HG03280 (cell line): ENCODE data around the gene TAAR8.
"Not testable (repeated sequence)": the region's sequence is repeated elsewhere in the genome, so short reads cannot be mapped to it uniquely, and the experiment has no call there.

Source experiments
- ATAC-seq: cut with Tn5 transposase; IDR thresholded peaks from one replicate; pipeline ENCODE4 v1.9.1; 2021; ENCODE audit warnings: mild to moderate bottlenecking, moderate library complexity; ENCODE audit not compliant: unreplicated experiment

TAAR8 gene

DNA sequence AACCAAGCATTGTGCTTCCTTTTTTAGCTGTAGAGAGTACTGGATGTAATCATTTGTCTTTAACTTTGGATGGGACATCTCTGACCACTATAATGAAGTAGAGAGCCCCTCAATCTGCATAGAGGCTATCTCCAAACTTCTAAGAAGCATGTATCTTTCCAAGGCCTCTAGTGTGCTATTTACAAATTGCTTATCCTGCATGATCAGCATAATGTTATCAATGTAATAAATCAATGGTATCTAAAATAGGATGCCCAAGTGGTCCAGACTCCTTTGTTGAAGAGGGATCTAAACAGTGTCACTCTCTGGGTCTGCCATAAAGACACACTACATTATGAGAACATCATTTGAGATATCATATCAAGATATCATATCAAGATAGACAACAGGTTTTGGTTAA is 7.6 kb upstream of the TAAR8 start:
- ATAC-seq: no peak

DNA sequence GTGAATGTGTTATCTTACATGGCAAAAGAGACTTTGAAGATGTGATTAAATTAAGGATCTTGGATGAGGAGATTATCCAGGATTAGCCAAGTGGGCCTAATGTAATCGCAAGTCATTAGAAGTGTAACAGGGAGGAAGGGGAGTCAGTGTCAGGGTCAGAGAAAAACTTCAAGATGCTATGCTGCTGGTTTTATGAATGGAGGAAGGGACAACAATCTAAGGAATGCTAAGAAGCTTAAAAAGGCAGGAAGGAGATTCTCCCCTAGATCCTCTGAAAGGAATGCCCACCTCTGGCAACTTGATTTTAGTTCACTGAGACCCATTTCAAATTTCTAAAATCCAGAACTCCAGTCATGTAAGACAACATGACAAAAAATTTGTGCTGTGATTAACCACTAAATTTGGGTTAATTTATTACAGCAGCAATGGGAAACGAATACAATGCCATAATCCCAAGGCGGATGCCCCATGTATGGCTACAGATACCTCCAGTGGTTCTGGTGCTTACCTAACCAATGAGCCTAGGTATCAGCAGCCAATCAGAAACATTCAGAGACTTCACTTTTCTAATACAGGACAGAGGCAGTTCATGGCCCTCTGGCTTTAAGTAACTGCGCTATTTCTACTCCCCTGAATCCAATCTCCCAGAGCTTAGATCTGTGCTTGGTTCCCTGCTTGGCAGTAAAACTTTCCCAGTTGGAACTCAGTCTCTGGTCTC is 3.6 kb upstream of the TAAR8 start:
- ATAC-seq: no peak

DNA sequence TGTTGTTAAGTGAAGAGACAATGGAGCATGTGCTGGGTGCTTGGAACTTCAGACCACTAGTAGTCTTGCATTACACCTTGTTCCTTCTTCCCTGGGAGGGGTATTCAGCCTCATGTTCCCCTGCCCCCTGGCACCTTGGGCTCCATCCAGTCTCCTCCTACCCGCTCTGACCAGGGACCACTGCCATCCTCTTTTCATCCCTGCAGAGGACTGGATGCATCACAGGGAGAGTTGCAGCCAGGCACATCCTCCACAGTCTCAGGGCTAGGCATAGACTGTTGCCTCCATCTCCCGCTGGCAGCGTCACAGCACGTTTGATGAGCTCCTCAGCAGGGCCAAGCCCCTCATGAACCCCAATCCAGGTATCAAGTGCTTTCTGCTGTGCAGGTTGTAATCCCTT is 1.3 kb upstream of the TAAR8 start:
- no peak for ATAC-seq

DNA sequence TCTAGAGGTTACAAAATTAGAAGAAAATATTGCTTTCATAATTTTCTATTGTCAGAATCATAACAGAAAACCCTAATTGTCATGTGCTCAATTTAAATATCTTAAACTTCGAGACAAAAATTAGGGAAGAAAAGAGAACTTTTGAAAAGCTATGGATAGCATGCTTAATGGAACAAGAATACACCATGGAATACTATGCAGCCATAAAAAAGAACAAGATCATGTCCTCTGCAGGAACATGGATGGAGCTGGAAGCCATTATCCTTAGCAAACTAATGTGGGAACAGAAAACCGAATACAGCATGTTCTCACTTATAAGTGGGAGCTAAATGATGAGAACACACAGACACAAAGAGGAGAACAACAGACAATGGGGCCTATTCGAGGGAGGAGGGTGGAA is 7.6 kb downstream of the TAAR8 start:
- ATAC-seq: not testable (repeated sequence)

DNA sequence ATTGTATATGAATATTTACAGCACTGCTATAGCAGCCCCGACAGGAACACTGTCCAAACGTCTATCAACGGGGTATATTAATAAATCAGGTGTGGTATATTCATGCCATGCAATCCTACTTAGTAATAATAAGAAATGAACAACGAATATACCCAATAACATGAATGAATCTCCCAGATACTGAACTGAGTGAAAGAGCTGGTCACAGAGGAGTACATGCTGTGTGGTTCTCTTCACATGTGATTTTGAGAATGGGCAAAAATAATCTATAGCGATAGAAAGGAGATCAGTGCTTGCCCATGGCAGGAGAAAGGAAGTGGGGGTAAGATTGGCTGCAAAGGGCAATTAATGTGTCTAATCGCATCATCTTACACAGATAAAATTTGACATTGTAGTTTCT is 13.9 kb downstream of the TAAR8 start:
- ATAC-seq: no peak

DNA sequence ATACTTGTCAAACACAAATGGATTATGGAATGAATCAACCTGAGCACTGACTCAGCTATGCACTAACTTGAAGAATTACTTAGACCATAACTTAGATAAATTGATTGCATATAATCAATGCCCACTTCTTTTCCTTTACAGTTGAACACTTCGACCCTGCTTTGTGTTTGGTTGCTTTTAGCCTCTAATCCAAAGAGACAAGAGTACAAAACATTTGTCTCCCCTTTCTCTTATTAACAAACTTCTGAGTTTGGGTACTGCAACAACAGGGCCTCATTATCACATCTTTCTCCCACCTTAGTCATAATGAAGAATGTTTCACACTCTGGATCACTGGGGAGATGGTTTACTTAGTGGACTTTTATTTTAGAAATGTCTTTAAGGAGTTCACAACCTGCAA is 15.1 kb downstream of the TAAR8 start:
- ATAC-seq: no peak

DNA sequence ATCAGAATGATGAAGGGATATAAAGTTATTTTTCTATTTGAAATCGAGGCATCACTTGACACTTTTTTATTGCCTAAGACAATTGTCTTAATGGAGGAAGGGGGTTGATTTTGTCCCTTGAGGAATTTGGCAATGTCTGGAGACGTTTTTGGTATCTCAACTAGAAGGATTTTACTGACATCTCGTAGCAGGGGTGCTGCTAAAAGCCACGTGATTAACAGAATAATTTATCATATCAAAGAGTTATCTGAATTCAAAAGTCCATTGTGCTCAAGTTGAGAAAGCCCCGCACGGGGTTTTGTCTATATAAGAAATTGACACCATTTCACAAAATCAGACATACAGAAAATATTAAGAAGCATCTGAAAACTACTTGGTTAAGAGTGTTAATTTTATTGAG is 16.1 kb downstream of the TAAR8 start:
- no peak for ATAC-seq

DNA sequence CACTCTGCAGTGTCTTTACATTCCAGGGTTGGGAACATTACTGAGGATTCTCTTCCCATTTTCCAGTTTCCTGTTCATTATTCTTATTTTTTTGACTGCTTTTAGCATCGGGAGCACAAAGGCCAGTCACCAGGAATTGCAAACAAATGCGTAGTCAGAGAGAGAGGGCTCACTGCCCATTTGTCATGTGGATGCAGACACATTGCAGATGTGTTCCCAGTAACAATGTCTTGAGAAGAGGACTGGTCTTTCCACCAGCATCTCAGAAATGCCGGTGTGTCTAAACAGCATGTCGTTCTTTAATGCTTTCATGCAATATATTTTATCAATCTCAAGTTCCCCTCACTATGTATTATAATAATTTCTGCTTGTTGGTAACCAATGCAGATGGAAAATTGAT is 16.7 kb downstream of the TAAR8 start:
- no peak for ATAC-seq

DNA sequence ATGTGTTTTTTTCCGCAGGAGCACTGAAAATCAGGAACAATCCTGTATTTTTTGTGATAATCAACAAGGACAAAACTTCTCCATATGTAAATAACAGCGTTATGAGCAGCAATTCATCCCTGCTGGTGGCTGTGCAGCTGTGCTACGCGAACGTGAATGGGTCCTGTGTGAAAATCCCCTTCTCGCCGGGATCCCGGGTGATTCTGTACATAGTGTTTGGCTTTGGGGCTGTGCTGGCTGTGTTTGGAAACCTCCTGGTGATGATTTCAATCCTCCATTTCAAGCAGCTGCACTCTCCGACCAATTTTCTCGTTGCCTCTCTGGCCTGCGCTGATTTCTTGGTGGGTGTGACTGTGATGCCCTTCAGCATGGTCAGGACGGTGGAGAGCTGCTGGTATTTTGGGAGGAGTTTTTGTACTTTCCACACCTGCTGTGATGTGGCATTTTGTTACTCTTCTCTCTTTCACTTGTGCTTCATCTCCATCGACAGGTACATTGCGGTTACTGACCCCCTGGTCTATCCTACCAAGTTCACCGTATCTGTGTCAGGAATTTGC is 17.8 kb downstream of the TAAR8 start, which contains the start of gene TAAR6:
TAAR6 (plus strand) TSS at position 102 of the 557 bp plus-strand sequence; CDS start at position 102, 0 bp downstream.
- no peak for ATAC-seq

DNA sequence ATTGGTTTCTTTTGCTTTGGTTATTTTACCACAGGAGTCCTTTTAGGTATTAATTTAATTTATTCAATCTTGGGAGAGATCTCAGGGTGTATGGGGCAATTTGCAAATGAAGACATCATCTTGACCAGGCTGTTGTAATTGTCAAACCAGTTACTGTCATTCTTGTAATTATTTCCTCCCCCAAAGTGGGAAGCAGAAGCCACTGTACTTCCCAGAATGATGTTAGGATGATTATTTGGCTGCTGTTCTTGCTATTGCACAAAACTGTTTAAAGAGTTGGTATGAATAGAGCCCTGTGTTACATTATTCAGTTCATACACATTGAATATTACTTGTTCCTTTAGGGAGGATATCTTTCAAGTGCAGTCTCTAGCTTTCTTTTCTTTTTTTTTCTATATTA is 19.3 kb downstream of the TAAR8 start:
- no peak for ATAC-seq

DNA sequence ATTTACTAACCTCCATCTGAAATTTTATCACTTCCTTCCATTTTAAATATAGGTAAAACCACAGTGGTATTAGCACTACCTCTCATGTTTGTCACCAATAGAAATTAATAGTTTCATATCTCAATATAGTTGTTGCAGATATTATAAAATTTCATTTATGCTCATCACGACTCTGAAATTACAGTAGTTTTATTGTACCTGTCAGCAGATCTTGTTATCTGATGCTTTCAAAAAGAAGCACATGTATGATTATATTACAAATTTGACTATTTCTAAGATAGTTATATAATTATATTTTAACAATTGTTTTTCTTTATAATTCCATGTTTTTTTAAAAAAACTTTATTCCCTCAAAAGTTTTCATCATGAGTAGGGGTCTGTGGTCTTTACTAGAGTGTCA is 32.2 kb downstream of the TAAR8 start:
- no peak for ATAC-seq

DNA sequence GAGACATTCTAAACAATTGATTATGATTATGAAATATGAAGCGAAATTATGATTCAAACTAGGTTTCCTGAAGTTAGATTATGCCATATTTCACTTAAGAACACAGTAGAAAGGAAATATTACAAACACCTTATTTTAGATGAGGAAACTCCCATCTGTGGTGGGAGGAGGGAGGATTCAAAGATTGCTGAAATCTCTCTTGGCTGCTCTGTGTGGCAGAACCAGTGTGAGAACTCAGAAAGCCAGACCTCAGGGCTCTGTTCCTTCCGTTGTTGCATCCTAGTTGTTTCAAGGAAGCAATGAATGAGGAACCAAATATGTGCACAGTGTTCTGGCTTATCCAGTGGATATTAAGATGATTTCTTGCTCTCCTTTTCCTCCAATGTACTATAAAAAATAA is 35.0 kb downstream of the TAAR8 start:
- ATAC-seq: no peak

DNA sequence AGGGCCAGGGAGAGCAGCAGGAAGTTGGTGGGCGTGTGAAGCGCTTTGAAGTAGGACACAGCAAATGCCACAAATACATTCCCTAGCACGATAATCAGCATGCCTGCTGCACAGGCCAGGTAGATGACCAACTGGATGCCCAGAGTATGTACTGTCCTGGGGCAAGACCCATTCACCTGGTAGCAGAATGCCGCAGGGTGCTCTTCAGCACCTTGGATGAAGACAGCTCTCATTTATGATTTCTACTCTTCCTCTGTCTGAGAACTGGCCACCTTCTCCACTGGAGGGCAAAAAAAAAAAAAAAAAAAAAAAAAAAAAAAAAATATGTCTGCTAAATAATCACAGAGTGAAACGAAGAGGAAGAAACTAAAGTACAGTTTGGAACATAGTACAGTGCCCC is 37.0 kb downstream of the TAAR8 start, which contains the start of gene TAAR5:
TAAR5 (minus strand) TSS at position 288 of the 400 bp plus-strand sequence; CDS start at position 233, 55 bp downstream.
- no peak for ATAC-seq

DNA sequence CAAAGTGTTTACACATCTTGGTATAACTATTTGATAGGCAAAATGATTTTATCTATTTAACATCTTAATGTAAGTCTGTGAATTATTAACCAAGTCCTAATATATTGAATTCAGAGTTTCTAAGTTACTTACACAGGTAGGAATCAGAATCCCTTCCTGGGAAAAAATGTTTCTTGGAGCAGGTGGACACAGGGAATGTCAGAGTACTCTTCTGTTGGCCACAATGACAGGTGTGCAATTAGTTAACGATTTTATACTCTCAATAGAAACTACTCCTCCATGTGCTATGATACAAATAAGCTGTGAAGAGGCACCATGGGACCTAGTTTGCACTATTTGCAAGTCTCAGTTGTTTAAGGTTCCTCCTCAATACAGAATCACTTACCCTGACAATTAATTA is 37.9 kb downstream of the TAAR8 start:
- ATAC-seq: no peak

DNA sequence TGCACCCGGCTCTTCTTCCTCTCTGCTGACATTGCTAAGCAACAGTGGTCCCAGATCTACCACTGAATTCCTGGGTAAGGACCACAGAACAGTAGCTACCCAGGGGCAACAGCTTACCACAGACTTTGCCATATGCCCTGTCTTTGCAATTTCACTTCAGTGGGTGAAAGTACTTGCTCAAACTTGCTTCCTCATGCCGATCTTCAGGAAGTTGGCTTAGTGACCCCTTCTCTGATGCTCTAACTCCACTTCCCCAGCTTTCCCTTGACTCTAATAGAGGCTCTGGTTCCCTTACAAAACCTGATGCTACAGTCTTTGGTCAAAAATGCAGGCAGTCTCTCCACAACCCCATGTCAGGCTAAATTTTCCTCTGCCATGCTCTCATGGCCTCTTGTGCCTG is 40.4 kb downstream of the TAAR8 start:
- no peak for ATAC-seq

DNA sequence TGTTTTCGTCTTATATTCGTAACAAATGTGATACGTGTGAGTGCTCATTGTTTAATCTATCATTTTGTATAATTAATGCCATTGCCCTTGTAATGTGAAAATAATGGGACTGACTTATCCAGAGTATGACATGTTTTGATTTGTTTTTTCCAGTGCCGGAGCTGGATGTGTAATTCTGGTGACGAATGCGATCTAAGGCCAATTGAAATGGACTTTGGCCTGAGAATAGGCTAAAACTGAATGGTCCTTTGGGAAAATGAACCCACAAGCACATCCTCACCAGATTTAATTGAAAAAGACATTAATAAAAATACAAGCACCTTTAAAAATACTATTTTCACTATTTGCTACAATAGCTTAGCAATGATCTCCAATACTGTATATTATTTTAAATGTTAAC is 43.7 kb downstream of the TAAR8 start:
- ATAC-seq: no peak

DNA sequence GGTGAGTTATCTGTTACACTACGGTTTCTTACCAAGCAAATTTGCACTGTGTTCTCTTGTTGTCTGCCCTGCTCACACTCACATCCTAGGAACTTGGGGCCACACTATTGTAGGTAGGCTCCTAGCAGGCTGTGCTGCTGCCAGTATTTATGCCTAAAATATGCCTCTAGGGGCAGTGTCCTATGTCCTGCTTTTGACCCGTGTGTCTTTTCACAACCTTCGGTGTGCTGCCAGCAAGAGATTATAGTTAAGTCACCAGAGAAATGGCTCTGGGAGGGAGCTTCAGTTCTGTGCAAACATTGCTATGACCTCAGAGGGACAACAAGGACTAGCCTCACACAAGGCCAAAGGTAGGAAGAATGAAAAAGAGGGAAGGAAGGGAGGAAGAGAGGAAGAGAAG is 46.0 kb downstream of the TAAR8 start:
- ATAC-seq: peak; percentile 78

DNA sequence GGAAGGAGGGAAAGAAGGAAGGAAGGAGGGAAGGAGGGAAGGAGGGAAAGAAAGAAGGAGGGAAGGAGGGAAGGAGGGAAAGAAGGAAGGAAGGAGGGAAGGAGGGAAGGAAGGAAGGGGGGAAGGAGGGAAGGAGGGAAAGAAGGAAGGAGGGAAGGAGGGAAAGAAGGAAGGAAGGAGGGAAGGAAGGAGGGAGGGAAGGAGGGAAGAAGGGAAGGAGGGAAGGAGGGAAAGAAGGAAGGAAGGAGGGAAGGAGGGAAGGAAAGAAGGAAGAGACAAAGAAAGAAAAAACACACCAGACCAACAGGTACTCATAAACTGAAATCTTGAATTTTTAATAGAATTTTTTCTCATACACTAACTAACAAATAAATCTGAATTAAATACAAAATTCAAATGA is 48.4 kb downstream of the TAAR8 start:
- not testable (repeated sequence) for ATAC-seq
